H9 (cell line): Measurements from ENCODE around the gene LIF. TPM values are rescaled to one million over a fixed set of nuclear protein-coding genes. Genes with fewer than 3 reads are reported as not detected.

Experiments
- DNase-seq: peaks from one replicate; pipeline ENCODE4 v3.0.0-alpha.2; 2017
- H2AFZ ChIP-seq: one replicate; pipeline ENCODE4 v1.6.1; 2013; ENCODE audit warnings: mild to moderate bottlenecking, low read length, control low read depth, moderate library complexity
- H2AK5ac ChIP-seq: 2 replicates; pipeline ENCODE4 v1.6.1; 2013; ENCODE audit warnings: low read length, control low read depth, mixed read lengths; ENCODE audit not compliant: insufficient read length
- H2BK120ac ChIP-seq: one replicate; pipeline ENCODE4 v1.6.1; 2013; ENCODE audit warnings: low read depth, mild to moderate bottlenecking, low read length, control low read depth, inconsistent platforms; ENCODE audit not compliant: poor library complexity, severe bottlenecking
- H2BK12ac ChIP-seq: 2 replicates; pipeline ENCODE4 v1.6.1; 2013; ENCODE audit warnings: low read length, control low read depth, mixed read lengths, low read depth; ENCODE audit not compliant: insufficient read length
- H2BK15ac ChIP-seq: 2 replicates; pipeline ENCODE4 v1.6.1; 2013; ENCODE audit warnings: low read depth, low read length, control low read depth
- H2BK20ac ChIP-seq: one replicate; pipeline ENCODE4 v1.6.1; 2013; ENCODE audit warnings: low read depth, mild to moderate bottlenecking, low read length, control low read depth, inconsistent platforms; ENCODE audit not compliant: poor library complexity, severe bottlenecking
- H2BK5ac ChIP-seq: 2 replicates; pipeline ENCODE4 v1.6.1; 2013; ENCODE audit warnings: low read length, control low read depth, mixed read lengths; ENCODE audit not compliant: insufficient read length
- H3K14ac ChIP-seq: 2 replicates; pipeline ENCODE4 v1.6.1; 2013; ENCODE audit warnings: low read length, control low read depth; ENCODE audit not compliant: insufficient read depth
- H3K18ac ChIP-seq: 2 replicates; pipeline ENCODE4 v1.6.1; 2013; ENCODE audit warnings: low read depth, mild to moderate bottlenecking, mixed read lengths, low read length, control low read depth; ENCODE audit not compliant: insufficient read length
- H3K23ac ChIP-seq: 2 replicates; pipeline ENCODE4 v1.6.1; 2013; ENCODE audit warnings: low read length, control low read depth, mixed read lengths, low read depth; ENCODE audit not compliant: insufficient read length
- H3K23me2 ChIP-seq: 2 replicates; pipeline ENCODE4 v1.6.1; 2013; ENCODE audit warnings: low read depth, mild to moderate bottlenecking, mixed read lengths, low read length, control low read depth; ENCODE audit not compliant: insufficient read length, poor library complexity, severe bottlenecking
- H3K27ac ChIP-seq: 2 replicates; pipeline ENCODE4 v1.5.1; 2013; ENCODE audit warnings: low read length, control low read depth, mixed read lengths, low read depth; ENCODE audit not compliant: insufficient read length
- H3K27me3 ChIP-seq: 2 replicates; pipeline ENCODE4 v1.6.1; 2013; ENCODE audit warnings: low read length, control low read depth, inconsistent platforms; ENCODE audit not compliant: insufficient read depth
- H3K4ac ChIP-seq: 2 replicates; pipeline ENCODE4 v1.6.1; 2013; ENCODE audit warnings: low read depth, mild to moderate bottlenecking, control low read depth, inconsistent platforms, low read length, moderate library complexity
- H3K4me1 ChIP-seq: 2 replicates; pipeline ENCODE4 v1.6.1; 2013; ENCODE audit warnings: low read length, control low read depth, inconsistent platforms; ENCODE audit not compliant: insufficient read depth
- H3K4me2 ChIP-seq: 2 replicates; pipeline ENCODE4 v1.6.1; 2013; ENCODE audit warnings: low read length, control low read depth, mixed read lengths; ENCODE audit not compliant: insufficient read length, insufficient read depth
- H3K56ac ChIP-seq: 2 replicates; pipeline ENCODE4 v1.6.1; 2013; ENCODE audit warnings: low read depth, mild to moderate bottlenecking, mixed read lengths, low read length, control low read depth; ENCODE audit not compliant: insufficient read length
- H3K79me1 ChIP-seq: 2 replicates; pipeline ENCODE4 v1.6.1; 2013; ENCODE audit warnings: low read depth, mild to moderate bottlenecking, moderate library complexity, low read length, control low read depth, inconsistent platforms; ENCODE audit not compliant: insufficient read depth, poor library complexity, severe bottlenecking
- H3K79me2 ChIP-seq: 2 replicates; pipeline ENCODE4 v1.6.1; 2013; ENCODE audit warnings: low read length, control low read depth, inconsistent platforms; ENCODE audit not compliant: insufficient read depth
- H3K9ac ChIP-seq: 2 replicates; pipeline ENCODE4 v1.6.1; 2013; ENCODE audit warnings: low read length, control low read depth, mixed read lengths; ENCODE audit not compliant: insufficient read length; ENCODE audit errors: extremely low read depth
- H3K9me3 ChIP-seq: one replicate; pipeline ENCODE4 v1.6.1; 2013; ENCODE audit warnings: low read depth, low read length, inconsistent platforms; ENCODE audit not compliant: control insufficient read depth
- H3T11ph ChIP-seq: one replicate; pipeline ENCODE4 v1.6.1; 2013; ENCODE audit warnings: mild to moderate bottlenecking, low read length, control low read depth, inconsistent platforms
- H4K20me1 ChIP-seq: one replicate; pipeline ENCODE4 v1.6.1; 2013; ENCODE audit not compliant: control insufficient read depth, insufficient read length, insufficient read depth
- H4K5ac ChIP-seq: 2 replicates; pipeline ENCODE4 v1.6.1; 2013; ENCODE audit warnings: low read depth, mild to moderate bottlenecking, mixed read lengths, low read length, control low read depth; ENCODE audit not compliant: insufficient read length
- H4K8ac ChIP-seq: replicated peaks from 2 replicates; pipeline ENCODE4 v1.6.1; 2013; ENCODE audit warnings: low read length, control low read depth, mixed read lengths, low read depth; ENCODE audit not compliant: insufficient read length
- H4K91ac ChIP-seq: 2 replicates; pipeline ENCODE4 v1.6.1; 2013; ENCODE audit warnings: low read depth, mild to moderate bottlenecking, moderate library complexity, mixed read lengths, low read length, control low read depth; ENCODE audit not compliant: insufficient read length
- H3K27ac Mint-ChIP-seq, 3 experiments: 2 replicates in 2 of 3; 3 replicates in 1 of 3; pipeline ENCODE4 v1.8.0; 2020 to 2021; ENCODE audit warnings: mixed read lengths in 3 of 3, mild to moderate bottlenecking in 1 of 3, moderate library complexity in 1 of 3
- H3K27me3 Mint-ChIP-seq: 2 replicates; pipeline ENCODE4 v1.8.0; 2021; ENCODE audit warnings: low read depth, mild to moderate bottlenecking, moderate library complexity, mixed read lengths
- H3K36me3 Mint-ChIP-seq, 3 experiments: 2 replicates in 2 of 3; 3 replicates in 1 of 3; pipeline ENCODE4 v1.8.0; 2020 to 2021; ENCODE audit warnings: low read depth in 3 of 3, mixed read lengths in 3 of 3; ENCODE audit not compliant: insufficient read depth in 1 of 3
- H3K4me1 Mint-ChIP-seq, 2 experiments: 2 replicates each; pipeline ENCODE4 v1.8.0; 2020; ENCODE audit warnings: mixed read lengths in 2 of 2
- H3K4me3 Mint-ChIP-seq, 2 experiments: 2 replicates in 1 of 2; 3 replicates in 1 of 2; pipeline ENCODE4 v1.8.0; 2020 to 2021; ENCODE audit warnings: mild to moderate bottlenecking in 2 of 2, mixed read lengths in 2 of 2, moderate library complexity in 1 of 2
- H3K9me3 Mint-ChIP-seq, 2 experiments: 2 replicates in 1 of 2; 3 replicates in 1 of 2; pipeline ENCODE4 v1.8.0; 2020; ENCODE audit warnings: mild to moderate bottlenecking in 2 of 2, mixed read lengths in 2 of 2, moderate library complexity in 1 of 2
- CTCF ChIP-seq: fragments of 200-600 bp; sonication (generic); conservative IDR thresholded peaks from 3 replicates; pipeline ENCODE4 v1.8.0; 2021; ENCODE audit warnings: antibody characterized with exemption, mild to moderate bottlenecking
- WGBS: extraction: QIAGEN DNeasy Blood & Tissue Kit; methylation state at CpG from one replicate; pipeline ENCODE4 v1.1.7; 2013; ENCODE audit warnings: missing lambda C conversion rate, low lambda C conversion rate, mixed read lengths; ENCODE audit not compliant: insufficient read length; ENCODE audit errors: extremely low coverage; 5-methylcytosine and 5-hydroxymethylcytosine counted together
- total RNA-seq: library from RNA; stranded (reverse); gene quantifications from 2 replicates; pipeline ENCODE4 v1.2.1, GENCODE V29; 2021

LIF gene
- total RNA-seq, 1 experiment from 2014 or later = 6.1 TPM

GRCh38 chr22:30250039-30250565, 3.5 kb upstream of the LIF start:
- Mint-ChIP-seq H3K27me3 (peaks cover 9% of the 10 kb centered on the region), H3K4me3 (no peak overlapping the region), H3K36me3 (no peaks in the 10 kb centered on the region; a peak in 1 of 7 replicates), H3K4me1 (peaks cover 30 to 36% of the 10 kb centered on the region in 2 experiments), H3K9me3 (no peaks in the 10 kb centered on the region), H3K27ac (0 out of 7 replicates have a peak overlapping the region, but pooled peaks of 1 of the 3 experiments have one; percentile 18)
- Histone ChIP-seq H3K18ac (no peak overlapping the region), H2BK5ac (no peak overlapping the region), H3K9ac (no peak overlapping the region), H2BK20ac (no peak overlapping the region), H3T11ph (no peak overlapping the region), H3K9me3 (no peaks in the 10 kb centered on the region), H3K4me1 (peaks cover 3% of the 10 kb centered on the region; the same call in 1 of the 2 replicates), H4K91ac (no peak overlapping the region), H3K79me1 (no peaks in the 10 kb centered on the region), H3K27me3 (no peaks in the 10 kb centered on the region), H4K8ac (no peak overlapping the region), H3K4ac (no peak overlapping the region), H3K23me2 (peaks cover 9% of the 10 kb centered on the region), H3K14ac (no peak overlapping the region), H3K27ac (no peak overlapping the region), H3K23ac (no peak overlapping the region), H3K56ac (no peak overlapping the region), H4K20me1 (no peaks in the 10 kb centered on the region), H2BK15ac (no peak overlapping the region), H2BK120ac (no peak overlapping the region), H2AK5ac (no peak overlapping the region), H3K79me2 (no peaks in the 10 kb centered on the region), H3K4me2 (no peak overlapping the region), H2BK12ac (no peak overlapping the region), H4K5ac (no peak overlapping the region), H2AFZ (no peak overlapping the region)
- no CpG with 5 or more reads among the region's 3 CpGs for WGBS
- DNase-seq = no peak
- TF ChIP-seq CTCF = no peak
